Endothelial cell of umbilical vein (primary cell): ENCODE results near the gene SUSD6. TPM values are rescaled to one million over a fixed set of nuclear protein-coding genes. Genes with fewer than 3 reads are reported as not detected.

Experiments used
- BruUV-seq: library from RNA; stranded (reverse); fragments of 400-500 nt; replicated peaks from 2 replicates; lab custom pipeline; 2021; lab: Mats Ljungman, UMichigan
- CTCF ChIA-PET: fragments of 300-600, 350-600 bp; sonication (Branson Sonifier 250); formaldehyde crosslinking; loops from one replicate; lab custom pipeline; 2021; ENCODE audit warnings: antibody characterized with exemption, inconsistent platforms; lab: Charles Lee
- POLR2A ChIA-PET: fragments of 300-600, 350-600 bp; sonication (Branson Sonifier 250); formaldehyde crosslinking; loops from one replicate; lab custom pipeline; 2021; ENCODE audit warnings: antibody characterized with exemption, inconsistent platforms; lab: Charles Lee
- DNase-seq: peaks from one replicate; pipeline ENCODE4 v3.0.0-alpha.2; 2011; ENCODE audit warnings: low read depth, low spot score
- FAIRE-seq: peaks from 2 replicates; lab custom pipeline; 2011; peaks lifted over from hg19 to GRCh38; lab: Jason Lieb, UNC
- H2AFZ ChIP-seq: 2 replicates; pipeline ENCODE4 v1.6.0; 2012; ENCODE audit warnings: low read depth, low read length, control low read depth, inconsistent platforms
- H3K27ac ChIP-seq: 2 replicates; pipeline ENCODE4 v1.5.1; 2011; ENCODE audit warnings: low read depth, mild to moderate bottlenecking, control low read depth, low read length, moderate library complexity; ENCODE audit not compliant: insufficient read depth
- H3K27me3 ChIP-seq, 2 experiments: 2 replicates each; pipeline versions ENCODE4 v1.6.0 to v1.6.1; 2011; ENCODE audit warnings: low read length in 2 of 2, mixed read lengths in 1 of 2; ENCODE audit not compliant: control insufficient read depth in 2 of 2, insufficient read depth in 2 of 2
- H3K36me3 ChIP-seq, 2 experiments: 2 replicates in 1 of 2; 3 replicates in 1 of 2; pipeline ENCODE4 v1.5.1; 2011; ENCODE audit warnings: low read length in 2 of 2, mild to moderate bottlenecking in 1 of 2, moderate library complexity in 1 of 2; ENCODE audit not compliant: control insufficient read depth in 2 of 2, insufficient read depth in 2 of 2; ENCODE audit errors: extremely low read depth in 1 of 2
- H3K4me1 ChIP-seq: 3 replicates; pipeline ENCODE4 v1.5.1; 2011; ENCODE audit warnings: mild to moderate bottlenecking, low read length; ENCODE audit not compliant: control insufficient read depth, insufficient read depth; ENCODE audit errors: extremely low read depth
- H3K4me2 ChIP-seq: 2 replicates; pipeline ENCODE4 v1.6.1; 2011; ENCODE audit warnings: low read length, control low read depth, mixed read lengths; ENCODE audit not compliant: insufficient read depth
- H3K4me3 ChIP-seq, 3 experiments: fragments of 200-600 bp in 1 of 3; sonication (generic), shearing (Covaris generic) in 1 of 3; replicated peaks in 1 of 3; 2 replicates each; pipeline ENCODE4 v1.5.1; 2011 to 2016; ENCODE audit warnings: control low read depth in 3 of 3, low read length in 3 of 3, mild to moderate bottlenecking in 2 of 3, inconsistent platforms in 1 of 3, low read depth in 1 of 3, moderate library complexity in 1 of 3; ENCODE audit not compliant: insufficient read depth in 1 of 3
- H3K79me2 ChIP-seq: 2 replicates; pipeline ENCODE4 v1.6.0; 2012; ENCODE audit warnings: low read length, inconsistent platforms; ENCODE audit not compliant: control insufficient read depth, insufficient read depth
- H3K9ac ChIP-seq: replicated peaks from 2 replicates; pipeline ENCODE3; 2011; ENCODE audit warnings: low read length, control low read depth; ENCODE audit not compliant: insufficient read depth; ENCODE audit errors: extremely low read depth
- H3K9me1 ChIP-seq: replicated peaks from 3 replicates; pipeline ENCODE4 v1.6.0; 2011; ENCODE audit warnings: mild to moderate bottlenecking, low read length; ENCODE audit not compliant: control insufficient read depth, insufficient read depth; ENCODE audit errors: extremely low read depth
- H3K9me3 ChIP-seq: replicated peaks from 2 replicates; pipeline ENCODE4 v1.5.1; 2012; ENCODE audit warnings: low read length, inconsistent platforms; ENCODE audit not compliant: control insufficient read depth, insufficient read depth
- H4K20me1 ChIP-seq: replicated peaks from 2 replicates; pipeline ENCODE3; 2011; ENCODE audit warnings: mild to moderate bottlenecking, low read length; ENCODE audit not compliant: control insufficient read depth, insufficient read depth; ENCODE audit errors: extremely low read depth
- CTCF ChIP-seq, 2 donors: IDR thresholded peaks; 1 replicate in 1 of 2; 2 replicates in 1 of 2; pipeline ENCODE4 v1.5.1; 2011; ENCODE audit warnings: low read length in 2 of 2, mild to moderate bottlenecking in 2 of 2, moderate library complexity in 2 of 2, control low read depth in 1 of 2, inconsistent platforms in 1 of 2, low read depth in 1 of 2; ENCODE audit not compliant: insufficient read depth in 1 of 2; ENCODE audit errors: extremely low read depth in 1 of 2
- GATA2 ChIP-seq: IDR thresholded peaks from 2 replicates; pipeline ENCODE4 v1.7.0; 2011; ENCODE audit warnings: low read depth, mild to moderate bottlenecking, moderate library complexity, mixed read lengths, low read length; ENCODE audit not compliant: insufficient read length, insufficient read depth
- JUN ChIP-seq: IDR thresholded peaks from 2 replicates; pipeline ENCODE4 v1.6.1; 2011; ENCODE audit warnings: borderline replicate concordance, low read depth; ENCODE audit not compliant: insufficient read length, insufficient read depth
- MAX ChIP-seq: IDR thresholded peaks from 2 replicates; pipeline ENCODE4 v1.6.1; 2011; ENCODE audit not compliant: insufficient read depth, insufficient read length
- POLR2A ChIP-seq: IDR thresholded peaks from 2 replicates; pipeline ENCODE4 v1.6.1; 2012; ENCODE audit warnings: low read depth, mild to moderate bottlenecking, control low read depth, low read length
- POLR2AphosphoS5 ChIP-seq: IDR thresholded peaks from 2 replicates; pipeline ENCODE4 v1.6.1; 2012; ENCODE audit warnings: low read depth, mild to moderate bottlenecking, control low read depth, low read length, moderate library complexity; ENCODE audit not compliant: insufficient read depth
- dilution Hi-C: fragments of 300-500 bp; cut with MboI; formaldehyde crosslinking; loops from one replicate; pipeline ENCODE4 v1.15.0; 2019; ENCODE audit warnings: low sequenced_read_pairs; ENCODE audit not compliant: extremely low pct_ligation_motif_present
- intact Hi-C: fragments of 100-400 bp; cut with micrococcal nuclease; formaldehyde crosslinking; loops from one replicate; pipeline ENCODE4 v1.10.0; 2022
- polyA plus RNA-seq, 4 experiments: library from polyadenylated mRNA; depleted of rRNA in 3 of 4; stranded (reverse) in 3 of 4; unstranded in 1 of 4; fragments of >200 nt; gene quantifications; 2 replicates each; pipeline versions ENCODE4 v1.2.1 to v1.2.3, GENCODE V29; 2011 to 2012; ENCODE audit warnings: missing spikeins in 1 of 4
- total RNA-seq: library from RNA; stranded (reverse); gene quantifications from 2 replicates; pipeline ENCODE4 v1.2.3, GENCODE V29; 2021

SUSD6 gene
- total and polyA plus RNA-seq, 2 donors (not counting 3 experiments of a cell fraction or from before 2014, with no cell fraction given), result 13.4 to 19.5 TPM

GRCh38 chr14:69657950-69658355 lies 46.6 kb downstream of the SUSD6 start:
- dilution Hi-C loops, result no loop called here

More at GRCh38 chr14:69657950-69658355, 46.6 kb downstream of the SUSD6 start:
- Histone ChIP-seq H3K9me1 (no peaks in the 10 kb centered on the region), H3K4me1 (peaks cover 11% of the 10 kb centered on the region), H2AFZ (no peak overlapping the region), H3K79me2 (peaks cover 4% of the 10 kb centered on the region), H3K27me3 (no peaks in the 10 kb centered on the region), H3K36me3 (no peaks in the 10 kb centered on the region), H4K20me1 (no peaks in the 10 kb centered on the region), H3K9ac (no peak overlapping the region), H3K4me2 (no peak overlapping the region), H3K9me3 (no peaks in the 10 kb centered on the region), H3K27ac (no peak overlapping the region), H3K4me3 (no peak overlapping the region)
- CTCF ChIA-PET, result interaction anchor here (1.4 kb wide), 1 partner anchor 78 kb away, joined by 3 read pairs; no protein-coding TSS in a partner anchor
- intact Hi-C loops, result no loop called here
- FAIRE-seq (no peak), DNase-seq (no peak)
- TF ChIP-seq POLR2AphosphoS5 (no peak), MAX (no peak), CTCF (IDR thresholded peaks at IDR 0.05; ENCODE audit: extremely low read depth in 1 of 2, insufficient read depth in 1 of 2, low read depth in 1 of 2, low read length in 2 of 2) (no peak), GATA2 (no peak), JUN (no peak), POLR2A (no peak)
- BruUV-seq, result no TSS peak
- POLR2A ChIA-PET, result no interaction called here
